ENCODE results near the gene SYNE3. TPM values are rescaled to one million over a fixed set of nuclear protein-coding genes. Genes with fewer than 3 reads are reported as not detected.

SYNE3 gene
- total and polyA plus RNA-seq, 4 donors = 0.47 to 9.0 (median 4.7) TPM

DNA sequence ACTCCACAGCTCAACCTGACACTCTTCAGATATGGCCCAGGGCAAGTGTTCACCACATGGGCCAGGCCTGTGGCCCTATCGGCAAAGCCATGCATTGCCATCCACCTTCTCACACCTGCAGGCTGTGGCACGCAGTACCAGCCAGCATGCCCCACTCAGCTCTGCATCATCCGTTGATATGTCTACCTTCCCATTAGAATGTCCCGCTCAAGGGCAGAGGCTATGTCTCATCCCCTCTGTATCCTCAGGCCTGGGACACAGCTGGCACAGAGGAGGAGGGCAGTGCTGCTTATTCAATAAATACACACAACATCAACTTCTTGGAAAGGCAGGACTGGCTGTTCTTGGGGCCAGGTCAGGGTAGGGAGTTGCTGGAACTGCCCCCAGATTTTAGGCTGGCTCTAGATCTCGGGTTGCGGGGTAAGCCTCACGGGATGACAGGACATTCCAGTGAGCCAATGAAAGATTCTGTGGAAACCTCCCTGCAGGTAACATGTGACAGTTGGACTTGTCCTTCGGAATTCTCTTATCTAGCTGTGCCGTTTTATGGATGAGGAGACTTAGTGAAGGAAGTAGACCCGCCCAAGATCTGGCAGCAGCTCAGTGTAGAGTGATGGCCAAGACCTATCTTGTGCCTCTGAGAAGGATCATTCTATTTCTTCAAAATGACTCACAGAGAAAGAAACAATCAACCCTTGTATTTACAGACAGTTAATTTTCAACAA, 25.6 kb downstream of the SYNE3 start:
- Histone ChIP-seq H3K27ac (ENCODE audit: low read depth in 1 of 2, low read length in 2 of 2) (no peak overlapping the region), H3K36me3 (ENCODE audit: control insufficient read depth in 4 of 4, insufficient read depth in 3 of 4, low read depth in 1 of 4, low read length in 3 of 4) (no peaks in the 10 kb centered on the region), H3K4me1 (ENCODE audit: control insufficient read depth in 4 of 4, insufficient read depth in 4 of 4, low read length in 3 of 4) (peaks cover 5 to 33% (median 24%) of the 10 kb centered on the region in 4 donors), H3K4me3 (ENCODE audit: low read depth in 1 of 3, low read length in 3 of 3) (no peak overlapping the region), H3K9me3 (ENCODE audit: control insufficient read depth in 4 of 4, low read length in 3 of 4) (no peaks in the 10 kb centered on the region), H3K27me3 (ENCODE audit: control insufficient read depth in 4 of 4, insufficient read depth in 4 of 4, low read length in 3 of 4) (no peaks in the 10 kb centered on the region), H3K9ac (ENCODE audit: low read depth in 1 of 2, low read length in 2 of 2) (no peak overlapping the region)
- WGBS = 80% methylated on average over 10 of the region's 10 CpGs
- DNase-seq (ENCODE audit: low spot score) = no peak
- TF ChIP-seq HNF4A (conservative IDR thresholded peaks at IDR 0.05) = no peak
- TF ChIP-seq TAF1 (conservative IDR thresholded peaks at IDR 0.05) = no peak
- TF ChIP-seq FOXA2 (IDR thresholded peaks at IDR 0.05) = no peak
- TF ChIP-seq RAD21 (IDR thresholded peaks at IDR 0.05) = no peak
- TF ChIP-seq NR2F2 (IDR thresholded peaks at IDR 0.05) = no peak
- TF ChIP-seq, protein P1, sequence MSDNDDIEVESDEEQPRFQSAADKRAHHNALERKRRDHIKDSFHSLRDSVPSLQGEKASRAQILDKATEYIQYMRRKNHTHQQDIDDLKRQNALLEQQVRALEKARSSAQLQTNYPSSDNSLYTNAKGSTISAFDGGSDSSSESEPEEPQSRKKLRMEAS (IDR thresholded peaks at IDR 0.05) = no peak
- no peak for TF ChIP-seq JUND (IDR thresholded peaks at IDR 0.05)
- TF ChIP-seq EGR1 (IDR thresholded peaks at IDR 0.05; ENCODE audit: low read depth in 2 of 2) = no peak
- TF ChIP-seq, protein P2, sequence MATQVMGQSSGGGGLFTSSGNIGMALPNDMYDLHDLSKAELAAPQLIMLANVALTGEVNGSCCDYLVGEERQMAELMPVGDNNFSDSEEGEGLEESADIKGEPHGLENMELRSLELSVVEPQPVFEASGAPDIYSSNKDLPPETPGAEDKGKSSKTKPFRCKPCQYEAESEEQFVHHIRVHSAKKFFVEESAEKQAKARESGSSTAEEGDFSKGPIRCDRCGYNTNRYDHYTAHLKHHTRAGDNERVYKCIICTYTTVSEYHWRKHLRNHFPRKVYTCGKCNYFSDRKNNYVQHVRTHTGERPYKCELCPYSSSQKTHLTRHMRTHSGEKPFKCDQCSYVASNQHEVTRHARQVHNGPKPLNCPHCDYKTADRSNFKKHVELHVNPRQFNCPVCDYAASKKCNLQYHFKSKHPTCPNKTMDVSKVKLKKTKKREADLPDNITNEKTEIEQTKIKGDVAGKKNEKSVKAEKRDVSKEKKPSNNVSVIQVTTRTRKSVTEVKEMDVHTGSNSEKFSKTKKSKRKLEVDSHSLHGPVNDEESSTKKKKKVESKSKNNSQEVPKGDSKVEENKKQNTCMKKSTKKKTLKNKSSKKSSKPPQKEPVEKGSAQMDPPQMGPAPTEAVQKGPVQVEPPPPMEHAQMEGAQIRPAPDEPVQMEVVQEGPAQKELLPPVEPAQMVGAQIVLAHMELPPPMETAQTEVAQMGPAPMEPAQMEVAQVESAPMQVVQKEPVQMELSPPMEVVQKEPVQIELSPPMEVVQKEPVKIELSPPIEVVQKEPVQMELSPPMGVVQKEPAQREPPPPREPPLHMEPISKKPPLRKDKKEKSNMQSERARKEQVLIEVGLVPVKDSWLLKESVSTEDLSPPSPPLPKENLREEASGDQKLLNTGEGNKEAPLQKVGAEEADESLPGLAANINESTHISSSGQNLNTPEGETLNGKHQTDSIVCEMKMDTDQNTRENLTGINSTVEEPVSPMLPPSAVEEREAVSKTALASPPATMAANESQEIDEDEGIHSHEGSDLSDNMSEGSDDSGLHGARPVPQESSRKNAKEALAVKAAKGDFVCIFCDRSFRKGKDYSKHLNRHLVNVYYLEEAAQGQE (IDR thresholded peaks at IDR 0.05) = no peak
- TF ChIP-seq, protein P3, sequence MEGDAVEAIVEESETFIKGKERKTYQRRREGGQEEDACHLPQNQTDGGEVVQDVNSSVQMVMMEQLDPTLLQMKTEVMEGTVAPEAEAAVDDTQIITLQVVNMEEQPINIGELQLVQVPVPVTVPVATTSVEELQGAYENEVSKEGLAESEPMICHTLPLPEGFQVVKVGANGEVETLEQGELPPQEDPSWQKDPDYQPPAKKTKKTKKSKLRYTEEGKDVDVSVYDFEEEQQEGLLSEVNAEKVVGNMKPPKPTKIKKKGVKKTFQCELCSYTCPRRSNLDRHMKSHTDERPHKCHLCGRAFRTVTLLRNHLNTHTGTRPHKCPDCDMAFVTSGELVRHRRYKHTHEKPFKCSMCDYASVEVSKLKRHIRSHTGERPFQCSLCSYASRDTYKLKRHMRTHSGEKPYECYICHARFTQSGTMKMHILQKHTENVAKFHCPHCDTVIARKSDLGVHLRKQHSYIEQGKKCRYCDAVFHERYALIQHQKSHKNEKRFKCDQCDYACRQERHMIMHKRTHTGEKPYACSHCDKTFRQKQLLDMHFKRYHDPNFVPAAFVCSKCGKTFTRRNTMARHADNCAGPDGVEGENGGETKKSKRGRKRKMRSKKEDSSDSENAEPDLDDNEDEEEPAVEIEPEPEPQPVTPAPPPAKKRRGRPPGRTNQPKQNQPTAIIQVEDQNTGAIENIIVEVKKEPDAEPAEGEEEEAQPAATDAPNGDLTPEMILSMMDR (IDR thresholded peaks at IDR 0.05; ENCODE audit: low read depth, low read length, missing input control) = no peak
- TF ChIP-seq FOXA1 (IDR thresholded peaks at IDR 0.05) = no peak
- TF ChIP-seq, protein P4, sequence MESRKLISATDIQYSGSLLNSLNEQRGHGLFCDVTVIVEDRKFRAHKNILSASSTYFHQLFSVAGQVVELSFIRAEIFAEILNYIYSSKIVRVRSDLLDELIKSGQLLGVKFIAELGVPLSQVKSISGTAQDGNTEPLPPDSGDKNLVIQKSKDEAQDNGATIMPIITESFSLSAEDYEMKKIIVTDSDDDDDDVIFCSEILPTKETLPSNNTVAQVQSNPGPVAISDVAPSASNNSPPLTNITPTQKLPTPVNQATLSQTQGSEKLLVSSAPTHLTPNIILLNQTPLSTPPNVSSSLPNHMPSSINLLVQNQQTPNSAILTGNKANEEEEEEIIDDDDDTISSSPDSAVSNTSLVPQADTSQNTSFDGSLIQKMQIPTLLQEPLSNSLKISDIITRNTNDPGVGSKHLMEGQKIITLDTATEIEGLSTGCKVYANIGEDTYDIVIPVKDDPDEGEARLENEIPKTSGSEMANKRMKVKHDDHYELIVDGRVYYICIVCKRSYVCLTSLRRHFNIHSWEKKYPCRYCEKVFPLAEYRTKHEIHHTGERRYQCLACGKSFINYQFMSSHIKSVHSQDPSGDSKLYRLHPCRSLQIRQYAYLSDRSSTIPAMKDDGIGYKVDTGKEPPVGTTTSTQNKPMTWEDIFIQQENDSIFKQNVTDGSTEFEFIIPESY (IDR thresholded peaks at IDR 0.05) = no peak
- TF ChIP-seq, protein P5, sequence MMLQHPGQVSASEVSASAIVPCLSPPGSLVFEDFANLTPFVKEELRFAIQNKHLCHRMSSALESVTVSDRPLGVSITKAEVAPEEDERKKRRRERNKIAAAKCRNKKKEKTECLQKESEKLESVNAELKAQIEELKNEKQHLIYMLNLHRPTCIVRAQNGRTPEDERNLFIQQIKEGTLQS (IDR thresholded peaks at IDR 0.05) = no peak
- TF ChIP-seq HNF4G (IDR thresholded peaks at IDR 0.05) = no peak
- no peak for TF ChIP-seq RXRA (IDR thresholded peaks at IDR 0.05)
- TF ChIP-seq YY1 (IDR thresholded peaks at IDR 0.05) = no peak

Measured in liver (tissue), 9 donors.